GM12873 (cell line): ENCODE measurements around the gene ZNF385B.

Experiments used
- TF ChIP-seq, protein P1 (sequence below): IDR thresholded peaks from 2 replicates; pipeline ENCODE4 v1.5.1; 2012; ENCODE audit warnings: low read depth, mild to moderate bottlenecking, moderate library complexity, low read length, control low read depth; ENCODE audit not compliant: insufficient read depth; ENCODE audit errors: missing control alignments

ZNF385B gene

GRCh38 chr2:179569831-179570233, 291.6 kb downstream of the ZNF385B start:
- TF ChIP-seq, protein P1, sequence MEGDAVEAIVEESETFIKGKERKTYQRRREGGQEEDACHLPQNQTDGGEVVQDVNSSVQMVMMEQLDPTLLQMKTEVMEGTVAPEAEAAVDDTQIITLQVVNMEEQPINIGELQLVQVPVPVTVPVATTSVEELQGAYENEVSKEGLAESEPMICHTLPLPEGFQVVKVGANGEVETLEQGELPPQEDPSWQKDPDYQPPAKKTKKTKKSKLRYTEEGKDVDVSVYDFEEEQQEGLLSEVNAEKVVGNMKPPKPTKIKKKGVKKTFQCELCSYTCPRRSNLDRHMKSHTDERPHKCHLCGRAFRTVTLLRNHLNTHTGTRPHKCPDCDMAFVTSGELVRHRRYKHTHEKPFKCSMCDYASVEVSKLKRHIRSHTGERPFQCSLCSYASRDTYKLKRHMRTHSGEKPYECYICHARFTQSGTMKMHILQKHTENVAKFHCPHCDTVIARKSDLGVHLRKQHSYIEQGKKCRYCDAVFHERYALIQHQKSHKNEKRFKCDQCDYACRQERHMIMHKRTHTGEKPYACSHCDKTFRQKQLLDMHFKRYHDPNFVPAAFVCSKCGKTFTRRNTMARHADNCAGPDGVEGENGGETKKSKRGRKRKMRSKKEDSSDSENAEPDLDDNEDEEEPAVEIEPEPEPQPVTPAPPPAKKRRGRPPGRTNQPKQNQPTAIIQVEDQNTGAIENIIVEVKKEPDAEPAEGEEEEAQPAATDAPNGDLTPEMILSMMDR = no peak

GRCh38 chr2:179565807-179566206, 295.6 kb downstream of the ZNF385B start:
- TF ChIP-seq, protein P1 = no peak

GRCh38 chr2:179562330-179562885, 299.0 kb downstream of the ZNF385B start:
- TF ChIP-seq, protein P1 = no peak

DNA sequence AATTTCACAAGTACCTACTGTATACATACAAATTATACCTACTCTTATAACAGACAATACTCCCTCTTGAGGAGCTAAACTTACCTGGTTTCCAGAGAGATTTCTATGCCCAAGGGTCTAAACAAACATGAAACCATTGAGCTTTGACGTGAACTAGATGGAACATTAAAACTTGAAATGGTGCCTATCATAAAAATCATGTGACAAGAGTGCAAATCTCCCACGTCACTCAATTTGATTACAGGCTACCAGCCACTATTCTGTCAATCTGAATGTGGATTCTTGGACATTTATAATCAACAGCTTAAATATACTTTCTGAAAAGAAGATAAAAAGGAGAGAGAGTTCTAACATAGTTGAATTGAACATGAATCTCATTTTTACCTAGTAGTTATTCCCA, 299.7 kb downstream of the ZNF385B start:
- TF ChIP-seq, protein P1 = no peak

DNA sequence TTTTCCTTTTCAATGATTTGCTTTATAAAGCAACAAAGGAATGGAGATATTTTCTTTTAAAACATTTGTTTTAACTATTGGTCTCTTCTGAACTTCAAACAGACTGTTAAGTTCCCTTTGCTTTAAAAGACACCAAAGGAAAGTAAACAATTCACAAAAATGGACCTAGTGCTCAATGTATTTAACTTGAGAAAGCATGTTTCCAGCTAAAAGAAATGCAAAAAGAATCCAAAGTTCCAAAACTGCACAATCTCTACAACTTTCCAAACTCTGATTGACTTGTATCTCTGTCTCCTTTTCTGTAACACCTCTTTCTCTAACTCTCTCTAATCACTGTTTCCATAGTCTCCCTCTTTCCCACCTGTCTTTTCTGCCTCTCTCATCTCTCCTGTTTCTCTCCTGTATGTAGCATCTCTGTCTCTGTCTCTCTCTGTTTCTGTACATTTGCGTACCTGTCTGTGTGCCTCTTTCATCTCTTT, 301.1 kb downstream of the ZNF385B start:
- TF ChIP-seq, protein P1 = no peak

GRCh38 chr2:179559108-179559806, 302.2 kb downstream of the ZNF385B start:
- TF ChIP-seq, protein P1 = no peak

DNA sequence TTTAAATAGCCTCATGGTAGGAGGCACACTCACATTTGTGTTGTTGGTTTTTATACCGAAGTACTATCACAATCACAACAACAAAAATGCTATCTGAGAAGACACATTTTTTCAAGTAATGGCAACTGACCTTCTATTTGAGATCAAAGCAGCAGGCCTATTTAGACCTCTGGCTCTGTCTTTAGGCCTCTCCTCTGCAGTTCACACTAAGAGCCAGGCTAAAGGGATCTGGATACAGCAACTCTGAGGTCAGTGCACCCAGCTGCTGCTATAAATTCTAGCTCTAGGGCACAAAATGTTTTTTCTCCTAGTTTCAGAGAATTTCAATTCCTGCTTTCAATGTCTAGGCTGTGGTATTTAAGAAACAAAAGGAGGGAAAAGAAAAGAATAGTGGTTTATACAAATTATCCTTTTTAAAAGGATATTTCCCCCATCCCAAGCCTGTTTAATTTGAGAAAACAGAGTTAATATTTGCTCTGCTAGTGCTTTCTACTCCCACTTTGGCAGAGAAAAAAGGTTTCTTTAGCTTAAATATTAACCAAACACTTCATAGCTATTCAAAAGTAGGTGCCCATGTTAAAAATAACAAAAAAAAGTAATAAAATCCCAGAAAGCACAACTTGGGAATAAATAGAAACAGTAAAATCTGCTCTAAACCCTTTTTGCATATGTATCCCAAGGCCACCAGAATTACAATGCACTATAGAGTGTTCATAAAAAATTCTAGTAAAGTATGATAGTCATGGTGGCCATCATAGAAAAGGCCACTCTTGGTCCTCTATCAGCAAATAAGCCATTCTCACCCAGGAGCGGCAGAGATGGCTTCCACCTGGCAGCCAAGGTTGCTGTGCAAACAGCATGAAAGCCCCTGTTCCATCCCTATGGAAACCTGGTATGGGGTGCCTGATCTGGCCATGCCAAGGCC, 303.1 kb downstream of the ZNF385B start:
- TF ChIP-seq, protein P1 = no peak
